GM18907 (cell line): ENCODE measurements around the gene EMC9.
A peak's percentile ranks its signal among the peaks of the same experiment; 100 is the strongest.

Experiments
- ATAC-seq: cut with Tn5 transposase; IDR thresholded peaks from one replicate; pipeline ENCODE4 v1.9.1; 2021; ENCODE audit warnings: mild to moderate bottlenecking, moderate library complexity; ENCODE audit not compliant: unreplicated experiment

Gene EMC9

DNA sequence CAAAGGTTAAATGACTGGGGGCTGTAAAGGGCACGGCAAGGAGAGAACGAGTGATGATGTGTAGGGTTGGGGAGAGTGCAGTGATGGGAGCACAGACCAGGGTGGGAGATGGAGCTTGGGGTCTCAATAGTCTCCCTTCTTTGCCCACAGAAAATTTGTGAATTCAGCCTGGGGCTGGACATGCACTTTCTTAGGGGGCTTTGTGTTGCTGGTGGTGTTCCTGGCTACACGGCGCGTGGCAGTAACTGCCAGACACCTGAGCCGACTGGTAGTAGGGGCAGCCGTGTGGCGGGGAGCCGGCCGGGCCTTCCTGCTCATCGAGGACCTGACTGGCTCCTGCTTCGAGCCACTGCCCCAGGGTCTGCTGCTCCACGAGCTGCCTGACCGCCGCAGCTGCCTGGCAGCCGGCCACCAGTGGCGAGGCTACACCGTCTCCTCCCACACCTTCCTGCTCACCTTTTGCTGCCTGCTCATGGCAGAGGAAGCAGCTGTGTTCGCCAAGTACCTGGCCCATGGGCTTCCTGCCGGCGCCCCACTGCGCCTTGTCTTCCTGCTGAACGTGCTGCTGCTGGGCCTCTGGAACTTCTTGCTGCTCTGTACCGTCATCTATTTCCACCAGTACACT lies 9.2 kb downstream of the EMC9 start:
- no peak for ATAC-seq

DNA sequence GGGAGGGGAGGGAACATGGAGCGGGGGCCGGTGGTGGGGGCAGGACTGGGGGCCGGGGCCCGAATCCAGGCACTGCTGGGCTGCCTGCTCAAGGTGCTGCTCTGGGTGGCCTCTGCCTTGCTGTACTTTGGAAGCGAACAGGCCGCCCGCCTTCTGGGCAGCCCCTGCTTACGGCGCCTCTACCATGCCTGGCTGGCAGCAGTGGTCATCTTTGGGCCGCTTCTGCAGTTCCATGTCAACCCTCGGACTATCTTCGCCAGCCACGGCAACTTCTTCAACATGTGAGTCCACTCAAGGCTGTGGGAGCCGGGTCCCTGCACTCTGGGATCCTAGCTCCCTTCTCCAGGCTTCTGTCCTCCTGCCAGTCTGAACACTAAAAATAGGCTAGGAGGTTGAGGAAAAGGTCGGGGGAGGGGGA lies 9.8 kb downstream of the EMC9 start:
- no peak for ATAC-seq

DNA sequence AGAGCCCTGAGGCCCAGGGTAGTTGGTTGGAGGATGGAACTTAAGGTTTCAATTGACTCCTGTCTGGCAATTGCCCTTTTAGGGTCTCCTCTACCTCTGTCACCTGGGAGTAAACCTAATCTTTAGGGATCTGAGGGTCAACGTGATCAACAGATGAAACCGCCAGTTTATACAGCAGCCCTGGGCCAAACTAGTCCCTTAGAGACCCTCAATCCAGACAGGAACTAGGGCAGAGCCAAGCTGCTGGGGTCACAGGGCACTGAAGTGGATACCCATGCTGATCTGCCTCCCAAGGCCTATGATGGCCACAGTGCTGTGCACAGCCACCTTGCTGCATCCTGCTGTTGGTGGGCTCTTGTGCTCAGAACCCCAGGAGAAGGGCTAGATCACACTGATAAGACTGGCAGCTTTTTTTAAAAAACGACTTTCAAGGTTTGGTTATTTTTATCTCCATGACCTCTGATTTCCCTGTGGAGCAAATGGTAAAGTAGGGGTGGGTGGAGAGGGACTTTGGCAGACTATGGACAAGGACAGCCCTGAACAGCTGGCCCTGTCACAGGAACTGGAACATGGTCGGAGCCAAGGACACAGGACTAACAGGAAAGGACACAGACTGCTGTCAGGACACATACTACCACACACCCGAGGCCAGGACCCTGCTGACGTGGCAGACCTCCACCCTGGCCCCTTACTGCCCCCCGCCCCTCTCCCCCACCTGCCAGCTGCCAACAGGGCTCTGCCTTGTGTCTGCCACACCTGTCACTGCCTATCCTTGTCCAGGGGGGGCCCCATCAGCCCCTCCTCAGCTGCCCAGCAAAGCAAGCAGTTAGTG lies 10.5 kb downstream of the EMC9 start:
- no peak for ATAC-seq

DNA sequence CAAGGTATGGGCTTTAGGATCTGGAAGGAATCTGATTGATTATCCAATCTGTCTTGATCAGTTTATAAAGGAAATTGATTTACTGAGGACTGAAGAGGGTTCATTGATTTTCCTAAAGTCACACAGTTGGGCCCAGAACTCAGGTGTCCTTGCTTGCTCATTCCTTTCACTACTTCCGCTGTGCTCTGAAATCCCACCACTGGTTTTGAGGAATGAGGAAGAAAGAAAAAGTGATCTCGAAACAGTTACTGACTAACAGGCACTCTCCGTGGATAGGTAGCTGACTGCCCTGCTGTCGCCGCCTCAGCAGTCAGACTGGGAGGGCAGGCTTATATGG lies 11.0 kb downstream of the EMC9 start, which contains the start of gene FITM1:
Gene FITM1 (plus strand): TSS at position 280 of the 337 bp plus-strand sequence. CDS start 905 bp downstream, outside the sequence.
- ATAC-seq: no peak

DNA sequence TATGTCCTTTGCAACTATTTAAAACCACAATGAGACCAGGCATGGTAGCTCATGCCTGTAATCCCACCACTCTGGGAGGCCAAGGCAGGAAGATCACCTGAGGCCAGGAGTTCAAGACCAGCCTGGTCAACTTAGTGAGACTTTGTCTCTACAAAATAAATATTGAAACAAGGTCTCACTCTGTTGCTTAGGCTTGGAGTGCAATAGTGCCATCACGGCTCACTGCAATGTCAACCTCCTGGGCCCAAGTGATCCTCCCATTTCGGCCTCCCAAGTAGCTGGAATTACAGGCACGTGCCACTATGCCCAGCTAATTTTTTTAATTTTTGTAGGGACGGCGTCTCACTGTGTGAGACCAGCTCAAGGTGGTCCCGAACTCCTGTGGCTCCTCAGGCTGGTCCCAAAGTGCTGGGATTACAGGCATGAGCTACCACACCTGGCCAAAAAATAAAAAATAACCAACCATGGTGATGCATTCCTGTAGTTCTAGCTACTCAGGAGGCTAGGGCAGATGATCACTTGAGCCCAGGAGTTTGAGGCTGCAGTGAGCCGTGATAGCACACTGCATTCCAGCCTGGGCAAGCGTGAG lies 11.9 kb downstream of the EMC9 start:
- ATAC-seq: no peak

DNA sequence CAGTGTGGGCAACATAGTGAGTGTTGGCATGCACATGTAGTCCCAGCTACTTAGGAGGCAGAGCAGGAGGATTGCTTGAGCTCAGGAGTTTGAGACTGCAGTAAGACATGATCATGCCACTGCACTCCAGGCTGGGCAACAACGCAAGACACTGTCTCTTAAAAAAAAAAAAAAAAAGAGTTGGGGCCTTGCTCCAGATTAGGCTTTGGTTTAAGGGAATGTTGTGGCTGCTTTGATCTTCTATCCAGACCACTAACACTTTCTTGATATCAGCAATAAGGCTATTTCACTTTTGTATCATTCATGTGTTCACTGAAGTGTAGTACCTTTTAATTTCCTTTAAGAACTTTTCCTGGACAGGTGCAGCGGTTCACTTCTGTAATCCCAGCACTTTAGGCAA lies 13.7 kb downstream of the EMC9 start:
- ATAC-seq: no peak

DNA sequence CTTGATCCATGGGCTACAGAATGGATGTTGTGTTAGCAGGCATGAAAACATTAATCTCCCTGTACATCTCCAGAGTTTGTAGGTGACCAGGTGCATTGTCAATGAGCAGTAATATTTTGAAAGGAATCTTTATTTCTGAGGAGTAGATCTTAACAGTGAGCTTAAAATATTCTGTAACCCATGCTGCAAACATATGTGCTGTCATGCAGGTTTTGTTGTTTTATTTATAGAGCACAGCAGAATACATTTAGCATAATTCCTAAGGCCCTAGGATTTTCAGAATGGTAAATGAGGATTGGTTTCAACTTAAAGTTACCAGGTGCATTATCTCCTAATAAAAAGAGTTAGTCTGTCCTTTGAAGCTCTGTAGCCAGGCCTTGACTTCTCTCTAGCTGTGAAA lies 14.5 kb downstream of the EMC9 start:
- no peak for ATAC-seq

DNA sequence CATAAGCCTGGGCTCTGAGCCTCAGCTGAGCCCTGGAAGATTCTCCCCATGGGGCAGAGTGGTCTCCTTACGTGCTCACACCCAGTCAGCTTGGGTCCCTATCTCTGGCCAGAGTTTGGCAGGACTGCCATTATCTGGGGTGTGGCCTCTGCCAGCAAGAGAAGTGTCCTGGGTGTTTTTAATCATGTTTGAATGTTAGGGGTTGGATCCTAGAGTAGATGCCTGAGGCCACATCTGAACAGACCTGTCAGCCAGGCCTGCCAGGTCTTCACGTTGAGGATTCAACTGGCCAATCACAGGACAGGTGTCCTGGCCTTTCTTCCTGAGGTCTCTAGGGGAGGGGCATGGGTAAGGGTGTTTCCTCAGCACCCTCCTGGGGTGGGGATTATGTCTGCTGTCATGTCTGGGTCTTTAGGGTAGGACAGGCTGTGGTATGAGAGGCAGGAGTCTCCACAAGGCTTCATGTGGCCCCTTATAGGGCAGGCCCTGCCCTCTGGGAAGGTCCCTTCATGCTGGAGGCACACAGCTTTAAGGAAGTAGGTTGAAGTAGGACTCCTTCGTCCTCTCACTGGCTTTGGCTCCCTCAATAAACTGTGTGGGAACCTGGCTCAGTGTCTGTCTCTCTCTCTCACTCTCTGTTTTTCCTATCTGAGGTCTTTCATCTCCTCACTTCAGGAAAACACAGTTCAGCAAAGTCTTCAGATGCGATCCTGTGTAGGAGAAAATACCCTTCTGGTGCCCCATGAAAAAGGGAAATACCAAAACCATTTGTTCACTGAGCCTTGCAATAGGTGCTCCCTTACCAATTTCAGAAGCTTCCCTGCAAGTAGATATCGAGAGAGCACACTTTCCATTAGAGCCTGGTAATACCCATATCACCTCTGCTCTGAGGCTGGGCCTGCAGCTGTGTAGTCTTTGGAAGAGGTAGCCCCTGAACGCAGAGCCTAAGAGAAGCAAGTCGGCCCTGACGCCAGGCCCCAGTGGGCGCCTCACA lies 17.7 kb downstream of the EMC9 start:
- ATAC-seq: peak; percentile 71

DNA sequence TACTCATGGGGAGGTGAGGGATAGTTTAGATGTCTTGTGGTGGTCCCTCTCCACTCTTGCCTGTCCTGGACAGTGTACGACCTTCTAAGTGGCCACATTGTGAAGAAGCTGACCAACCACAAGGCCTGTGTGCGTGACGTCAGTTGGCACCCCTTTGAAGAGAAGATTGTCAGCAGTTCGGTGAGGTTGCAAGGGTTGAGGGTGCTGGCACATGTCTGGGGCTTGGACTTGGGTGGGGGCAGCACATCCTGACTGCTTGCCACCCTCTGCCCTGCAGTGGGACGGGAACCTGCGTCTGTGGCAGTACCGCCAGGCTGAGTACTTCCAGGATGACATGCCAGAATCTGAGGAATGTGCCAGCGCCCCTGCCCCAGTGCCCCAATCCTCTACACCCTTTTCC lies 18.5 kb downstream of the EMC9 start:
- ATAC-seq: no peak

DNA sequence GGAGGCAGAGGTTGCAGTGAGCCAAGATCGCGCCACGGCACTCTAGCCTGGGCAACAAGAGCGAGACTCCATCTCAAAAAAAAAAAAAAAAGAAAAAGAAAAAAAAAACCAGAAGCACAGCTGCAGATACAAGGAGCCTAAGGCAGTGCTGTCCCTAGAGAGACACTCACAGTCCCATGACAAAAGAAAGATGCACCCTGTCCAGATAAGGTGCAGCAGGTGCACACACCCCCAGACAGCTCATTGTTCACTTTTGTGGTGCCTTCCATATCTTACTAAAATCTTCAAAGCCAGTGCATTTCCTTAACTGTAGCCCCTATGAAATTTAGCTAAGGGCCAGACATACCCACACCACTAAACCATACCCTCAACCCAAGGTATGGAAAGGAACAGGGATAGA lies 19.0 kb downstream of the EMC9 start:
- ATAC-seq: no peak

DNA sequence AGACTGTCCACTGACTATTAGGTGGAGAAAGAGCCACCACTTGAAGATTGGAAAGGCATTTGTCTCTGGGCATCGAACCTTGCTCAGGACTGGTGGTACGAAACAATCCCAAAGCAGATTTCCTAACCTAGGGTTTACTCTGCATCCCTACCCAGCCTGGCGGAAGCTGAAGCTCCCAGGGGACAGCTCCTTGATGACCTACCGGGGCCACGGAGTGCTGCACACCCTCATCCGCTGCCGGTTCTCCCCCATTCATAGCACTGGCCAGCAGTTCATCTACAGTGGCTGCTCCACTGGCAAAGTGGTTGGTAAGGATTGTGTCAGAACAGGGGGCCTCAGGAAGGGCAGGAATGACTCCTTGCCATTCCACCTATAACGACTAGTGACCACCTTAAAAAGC lies 20.2 kb downstream of the EMC9 start:
- no peak for ATAC-seq

DNA sequence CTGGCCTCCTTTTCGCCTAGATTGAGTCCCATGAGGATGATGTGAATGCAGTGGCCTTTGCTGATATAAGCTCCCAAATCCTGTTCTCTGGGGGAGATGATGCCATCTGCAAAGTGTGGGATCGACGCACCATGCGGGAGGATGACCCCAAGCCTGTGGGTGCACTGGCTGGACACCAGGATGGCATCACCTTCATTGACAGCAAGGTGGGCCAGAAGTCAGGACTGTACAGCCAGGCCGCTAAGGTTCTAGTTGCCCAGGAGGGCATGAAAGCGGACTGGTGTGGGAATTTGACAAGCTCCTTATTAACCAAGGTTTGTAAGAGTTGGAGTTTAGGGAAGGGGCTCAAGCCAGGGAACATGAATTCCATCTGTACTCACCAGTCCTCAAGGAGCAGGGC lies 21.7 kb downstream of the EMC9 start:
- no peak for ATAC-seq

DNA sequence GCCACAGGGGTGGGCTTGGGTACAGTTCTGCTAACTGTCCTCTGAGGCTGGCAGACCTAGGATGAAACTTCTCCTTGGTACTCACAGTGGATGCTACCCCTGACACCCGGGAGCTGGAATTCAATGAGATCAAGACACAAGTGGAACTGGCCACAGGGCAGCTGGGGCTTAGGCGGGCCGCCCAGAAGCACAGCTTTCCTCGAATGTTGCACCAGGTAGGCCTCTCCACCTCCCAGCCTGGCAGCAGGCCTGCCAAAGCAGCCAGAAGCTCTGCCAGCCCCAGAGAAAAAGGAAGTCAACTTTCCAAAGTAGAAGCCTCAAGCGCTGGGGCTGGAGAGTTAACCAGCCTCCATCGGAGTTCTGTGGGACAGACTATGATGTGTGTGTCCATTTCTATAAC lies 24.2 kb downstream of the EMC9 start:
- no peak for ATAC-seq

DNA sequence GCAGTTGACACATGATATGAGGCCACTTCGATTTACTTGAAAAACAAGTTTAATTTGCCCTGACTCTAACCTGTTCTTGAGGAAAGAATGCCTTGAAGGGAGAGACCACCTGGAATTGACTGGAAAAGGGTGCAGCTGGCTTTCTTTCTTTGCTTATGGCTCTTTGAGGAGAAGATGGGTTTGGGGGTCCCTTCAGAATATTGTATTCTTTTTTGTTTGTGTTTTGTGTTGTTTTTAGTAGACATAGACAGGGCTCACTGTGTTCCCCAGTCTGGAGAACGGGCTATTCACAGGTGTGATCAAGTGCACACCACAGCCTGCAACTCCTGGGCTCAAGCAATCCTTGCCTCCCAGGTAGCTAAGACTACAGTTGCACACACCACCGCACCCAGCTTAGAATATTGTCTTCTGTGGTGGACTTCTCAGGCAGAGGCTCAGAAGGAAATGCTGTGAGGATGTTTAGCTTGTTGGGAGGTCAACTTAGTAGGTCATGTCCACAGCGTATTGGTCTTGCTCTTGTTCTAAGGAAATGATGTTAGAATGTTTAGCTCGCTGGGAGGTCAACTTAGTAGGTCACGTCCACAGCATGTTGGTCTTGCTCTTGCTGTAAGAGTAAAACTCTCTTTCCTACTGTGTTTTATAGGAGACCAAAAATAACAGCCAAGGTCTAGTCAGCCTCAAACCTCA lies 25.1 kb downstream of the EMC9 start:
- ATAC-seq: no peak

DNA sequence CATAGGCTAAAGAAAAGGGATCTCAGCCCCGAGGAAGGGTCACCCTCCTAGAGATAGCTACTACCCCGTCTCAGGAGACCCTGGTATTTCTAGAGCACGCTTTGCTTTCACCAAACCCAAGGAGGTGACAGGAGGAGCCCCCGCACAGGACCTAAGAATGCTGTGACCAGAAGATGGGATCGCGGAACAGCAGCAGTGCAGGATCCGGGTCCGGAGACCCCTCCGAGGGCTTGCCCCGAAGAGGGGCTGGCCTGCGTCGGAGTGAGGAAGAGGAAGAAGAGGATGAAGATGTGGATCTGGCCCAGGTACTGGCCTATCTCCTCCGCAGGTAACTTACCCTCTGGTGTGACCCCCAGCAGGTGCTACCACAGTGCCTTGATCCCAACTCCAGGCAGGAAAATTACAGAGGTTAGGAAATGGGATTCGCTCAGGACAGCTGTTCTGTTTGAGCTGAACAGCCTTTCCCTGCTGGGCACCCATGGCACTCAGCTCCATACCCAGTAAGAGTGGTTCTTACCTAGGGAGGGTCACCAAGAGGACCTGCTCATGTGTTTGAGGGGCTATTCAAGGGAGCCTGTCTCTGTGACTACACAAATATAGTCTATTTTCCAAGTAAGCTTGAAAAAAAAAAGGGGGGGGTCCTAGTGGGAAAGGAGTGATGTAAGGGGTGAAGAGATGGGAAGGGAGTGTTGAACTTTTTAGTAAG lies 25.8 kb downstream of the EMC9 start:
- no peak for ATAC-seq

DNA sequence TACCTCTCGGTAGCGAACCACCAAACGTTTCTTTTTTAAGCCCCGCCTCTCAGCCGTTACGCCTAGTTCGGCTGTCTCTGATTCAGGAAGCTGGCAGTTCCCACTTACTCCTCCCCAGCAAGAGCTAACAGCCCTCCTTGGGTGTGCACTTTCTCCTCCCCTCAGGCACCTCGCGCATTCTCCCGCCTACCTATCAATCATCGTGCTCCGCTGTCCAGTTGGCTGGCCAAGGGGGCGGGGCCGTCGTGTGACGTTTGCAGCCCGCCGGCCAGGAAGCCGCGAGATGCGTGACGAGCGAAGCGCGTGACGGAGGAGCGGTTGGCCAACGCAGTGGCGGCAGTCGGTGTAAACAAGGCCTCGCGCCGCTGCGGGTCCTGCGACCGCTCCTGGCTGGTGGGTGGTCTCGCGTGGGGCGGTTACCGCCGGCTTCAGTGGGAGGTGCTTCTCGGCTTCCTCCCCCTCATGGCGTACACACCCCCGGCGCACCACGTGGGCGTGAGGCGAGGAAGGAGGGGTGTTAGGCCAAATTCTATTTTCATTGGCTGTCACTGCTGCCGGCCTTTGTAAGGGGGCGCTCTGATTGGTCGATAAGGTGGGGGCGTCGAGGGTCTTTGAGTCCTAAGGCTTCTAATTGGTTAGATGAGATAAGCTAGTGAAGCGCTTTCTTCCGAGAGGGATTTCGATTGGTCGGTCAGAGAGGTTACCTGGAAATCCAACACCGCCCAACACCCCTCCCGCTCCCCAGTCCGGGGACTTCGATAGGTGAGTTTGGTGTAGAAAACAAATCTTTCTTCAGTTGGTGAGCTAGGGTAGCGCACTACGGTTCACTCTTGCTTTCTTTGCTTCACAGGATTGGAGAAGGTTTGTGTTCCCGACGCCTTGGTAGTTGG lies 26.6 kb downstream of the EMC9 start, which contains the start of the genes DCAF11 and NRL:
Gene DCAF11 (plus strand): TSS at position 246 of the 890 bp plus-strand sequence. CDS start 818 bp downstream, outside the sequence.
Gene NRL (minus strand): TSS at position 418 of the 890 bp plus-strand sequence. CDS start 32,101 bp downstream, outside the sequence.
- ATAC-seq: peak; percentile 90

DNA sequence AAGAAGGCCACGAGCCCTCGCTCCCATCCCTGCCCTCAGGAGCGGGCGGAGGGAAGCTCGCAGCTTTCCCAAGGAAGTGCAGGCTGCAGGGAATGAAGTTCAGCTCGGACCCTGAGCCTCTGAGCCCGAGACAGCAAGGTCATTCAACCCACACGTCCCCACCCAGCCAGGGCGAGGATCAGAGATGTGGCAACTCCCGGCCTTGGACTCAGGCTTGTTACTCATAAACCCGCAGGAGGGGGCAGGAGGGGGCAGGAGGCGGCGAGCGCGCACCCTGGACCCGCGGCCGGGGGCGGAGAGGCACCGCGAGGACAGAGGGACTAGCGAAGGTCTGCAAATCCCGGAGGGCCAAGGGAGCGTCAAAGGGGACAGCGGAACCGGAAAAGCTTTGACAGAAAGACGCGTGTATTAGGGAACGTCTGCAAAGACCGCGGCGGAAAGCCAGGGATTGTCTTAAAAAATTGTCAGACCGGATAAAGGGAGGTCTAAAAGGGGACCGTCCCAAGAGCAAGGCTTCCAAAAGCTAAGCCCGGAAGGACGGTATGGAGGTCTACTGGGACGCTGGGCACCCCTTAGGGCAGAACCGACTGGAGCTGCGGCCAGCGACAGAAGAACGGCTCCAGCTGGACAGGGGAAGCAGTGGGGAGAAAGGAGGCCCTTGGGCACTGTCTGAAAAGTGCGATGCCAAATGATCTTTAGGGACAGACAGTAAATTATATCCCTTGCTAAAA lies 27.4 kb downstream of the EMC9 start:
- peak; percentile 42 for ATAC-seq

DNA sequence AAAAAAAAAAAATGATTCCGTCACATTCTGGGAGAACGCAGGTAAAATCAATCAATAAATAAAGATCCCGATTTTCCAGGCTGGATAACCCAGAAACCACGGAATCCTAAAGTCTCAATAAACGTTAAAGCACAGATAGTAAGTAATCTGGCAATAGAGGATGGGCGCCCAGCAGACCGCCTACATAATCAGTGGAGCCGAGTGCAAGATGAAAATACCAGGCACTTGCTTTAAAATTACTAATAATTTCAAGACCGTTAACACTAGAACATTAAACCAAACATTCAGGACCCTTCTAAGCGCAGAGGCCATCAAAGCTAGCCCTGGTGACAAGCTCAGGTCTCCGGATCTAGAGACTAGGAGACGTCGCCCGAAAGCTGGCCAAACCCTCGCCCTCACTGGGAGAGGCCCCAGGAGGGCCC lies 28.0 kb downstream of the EMC9 start:
- peak; percentile 1 for ATAC-seq
